ENCODE results near the gene COX4I1. TPM values are rescaled to one million over a fixed set of nuclear protein-coding genes. Genes with fewer than 3 reads are reported as not detected.

COX4I1 gene
- total RNA-seq, 2 experiments from 2014 or later: 461 to 486 TPM

GRCh38 chr16:85777583-85778310, 21.7 kb upstream of the COX4I1 start:
- peaks cover 10% of the 10 kb centered on the region for H3K36me3 Mint-ChIP-seq (ENCODE audit: low read depth)
- no peaks in the 10 kb centered on the region for H3K9me3 Mint-ChIP-seq
- no peak overlapping the region for H3K4me3 Mint-ChIP-seq
- H3K4me1 Mint-ChIP-seq: no peaks in the 10 kb centered on the region
- POLR2A ChIA-PET: no interaction called here
- DNase-seq: no peak
- CTCF ChIA-PET: no interaction called here
- no peak overlapping the region for H3K27ac Mint-ChIP-seq
- no peaks in the 10 kb centered on the region for H3K27me3 Mint-ChIP-seq

- H3K4me3 Mint-ChIP-seq: no peak overlapping the region
- peaks cover 15% of the 10 kb centered on the region for H3K36me3 Mint-ChIP-seq (ENCODE audit: low read depth)
- ChIA-PET CTCF (interaction anchor here (1.2 kb wide), 1 partner anchor 60 kb away, joined by 3 read pairs; no protein-coding TSS in a partner anchor), POLR2A (no interaction called here)
- no peak overlapping the region for H3K27ac Mint-ChIP-seq
- no peak for DNase-seq
- H3K4me1 Mint-ChIP-seq: no peaks in the 10 kb centered on the region
- no peaks in the 10 kb centered on the region for H3K27me3 Mint-ChIP-seq
- no peaks in the 10 kb centered on the region for H3K9me3 Mint-ChIP-seq
These were observed 20.6 kb upstream of the COX4I1 start for GRCh38 chr16:85778873-85779272.

GRCh38 chr16:85780281-85780680, 19.2 kb upstream of the COX4I1 start:
- H3K27ac Mint-ChIP-seq: no peak overlapping the region
- CTCF ChIA-PET: interaction anchor here (0.6 kb wide), 1 partner anchor 1262 kb away, joined by 5 read pairs; no protein-coding TSS in a partner anchor
- H3K27me3 Mint-ChIP-seq: no peaks in the 10 kb centered on the region
- no peak overlapping the region for H3K4me3 Mint-ChIP-seq
- POLR2A ChIA-PET: no interaction called here
- H3K4me1 Mint-ChIP-seq: no peaks in the 10 kb centered on the region
- no peaks in the 10 kb centered on the region for H3K9me3 Mint-ChIP-seq
- DNase-seq: no peak
- H3K36me3 Mint-ChIP-seq (ENCODE audit: low read depth): peaks cover 15% of the 10 kb centered on the region

- H3K4me3 Mint-ChIP-seq: no peak overlapping the region
- POLR2A ChIA-PET: no interaction called here
- DNase-seq: no peak
- CTCF ChIA-PET: no interaction called here
- peaks cover 15% of the 10 kb centered on the region for H3K36me3 Mint-ChIP-seq (ENCODE audit: low read depth)
- no peaks in the 10 kb centered on the region for H3K4me1 Mint-ChIP-seq
- H3K27ac Mint-ChIP-seq: no peak overlapping the region
- no peaks in the 10 kb centered on the region for H3K9me3 Mint-ChIP-seq
- no peaks in the 10 kb centered on the region for H3K27me3 Mint-ChIP-seq
These were observed 18.3 kb upstream of the COX4I1 start for GRCh38 chr16:85781156-85781555.

GRCh38 chr16:85781695-85782370, 17.7 kb upstream of the COX4I1 start:
- Mint-ChIP-seq H3K27me3 (no peaks in the 10 kb centered on the region), H3K36me3 (ENCODE audit: low read depth) (peaks cover 17% of the 10 kb centered on the region), H3K4me1 (no peaks in the 10 kb centered on the region), H3K9me3 (no peaks in the 10 kb centered on the region), H3K27ac (no peak overlapping the region), H3K4me3 (no peak overlapping the region)
- POLR2A ChIA-PET: no interaction called here
- no peak for DNase-seq
- CTCF ChIA-PET: no interaction called here

GRCh38 chr16:85782451-85782850, 17.0 kb upstream of the COX4I1 start:
- ChIA-PET CTCF (no interaction called here), POLR2A (no interaction called here)
- no peaks in the 10 kb centered on the region for H3K4me1 Mint-ChIP-seq
- H3K36me3 Mint-ChIP-seq (ENCODE audit: low read depth): peaks cover 21% of the 10 kb centered on the region
- H3K27me3 Mint-ChIP-seq: no peaks in the 10 kb centered on the region
- no peak for DNase-seq
- H3K4me3 Mint-ChIP-seq: no peak overlapping the region
- no peaks in the 10 kb centered on the region for H3K9me3 Mint-ChIP-seq
- peak overlapping the region; percentile 50 for H3K27ac Mint-ChIP-seq

GRCh38 chr16:85783441-85783840, 16.1 kb upstream of the COX4I1 start:
- no peak for DNase-seq
- CTCF ChIA-PET: interaction anchor here (0.6 kb wide), 1 partner anchor 34 kb away, joined by 3 read pairs; no protein-coding TSS in a partner anchor
- Mint-ChIP-seq H3K4me3 (no peak overlapping the region), H3K27ac (peak overlapping the region; percentile 54), H3K36me3 (ENCODE audit: low read depth) (peaks cover 22% of the 10 kb centered on the region), H3K27me3 (no peaks in the 10 kb centered on the region), H3K4me1 (no peaks in the 10 kb centered on the region), H3K9me3 (no peaks in the 10 kb centered on the region)
- POLR2A ChIA-PET: no interaction called here

- H3K27me3 Mint-ChIP-seq: no peaks in the 10 kb centered on the region
- no peak overlapping the region for H3K27ac Mint-ChIP-seq
- H3K4me3 Mint-ChIP-seq: no peak overlapping the region
- peaks cover 29% of the 10 kb centered on the region for H3K36me3 Mint-ChIP-seq (ENCODE audit: low read depth)
- H3K4me1 Mint-ChIP-seq: peaks cover 7% of the 10 kb centered on the region
- ChIA-PET CTCF (no interaction called here), POLR2A (no interaction called here)
- H3K9me3 Mint-ChIP-seq: no peaks in the 10 kb centered on the region
- no peak for DNase-seq
These were observed 14.7 kb upstream of the COX4I1 start for GRCh38 chr16:85784813-85785212.

- Mint-ChIP-seq H3K9me3 (no peaks in the 10 kb centered on the region), H3K4me3 (no peak overlapping the region), H3K4me1 (peaks cover 18% of the 10 kb centered on the region), H3K36me3 (ENCODE audit: low read depth) (peaks cover 31% of the 10 kb centered on the region), H3K27me3 (no peaks in the 10 kb centered on the region), H3K27ac (no peak overlapping the region)
- ChIA-PET CTCF (no interaction called here), POLR2A (no interaction called here)
- DNase-seq: no peak
These were observed 13.6 kb upstream of the COX4I1 start for GRCh38 chr16:85785927-85786326.

GRCh38 chr16:85788819-85789218, 10.7 kb upstream of the COX4I1 start:
- no peak for DNase-seq
- CTCF ChIA-PET: interaction anchor here (0.6 to 0.9 kb wide), 2 partner anchors 362 to 467 kb away, joined by 3 to 4 read pairs; no protein-coding TSS in a partner anchor
- Mint-ChIP-seq H3K36me3 (ENCODE audit: low read depth) (peaks cover 45% of the 10 kb centered on the region), H3K9me3 (no peaks in the 10 kb centered on the region), H3K27ac (peak overlapping the region; percentile 65), H3K27me3 (no peaks in the 10 kb centered on the region), H3K4me1 (peaks cover 29% of the 10 kb centered on the region), H3K4me3 (no peak overlapping the region)
- POLR2A ChIA-PET: no interaction called here

- Mint-ChIP-seq H3K27me3 (no peaks in the 10 kb centered on the region), H3K4me3 (no peak overlapping the region), H3K9me3 (no peaks in the 10 kb centered on the region), H3K27ac (peak overlapping the region; percentile 52), H3K4me1 (peaks cover 29% of the 10 kb centered on the region), H3K36me3 (ENCODE audit: low read depth) (peaks cover 45% of the 10 kb centered on the region)
- DNase-seq: no peak
- CTCF ChIA-PET: interaction anchor here (0.6 kb wide), 1 partner anchor 24 kb away, joined by 3 read pairs; no protein-coding TSS in a partner anchor
- POLR2A ChIA-PET: no interaction called here
These were observed 9.7 kb upstream of the COX4I1 start for GRCh38 chr16:85789773-85790172.

- no peak overlapping the region for H3K27ac Mint-ChIP-seq
- DNase-seq: no peak
- no peak overlapping the region for H3K4me3 Mint-ChIP-seq
- peaks cover 56% of the 10 kb centered on the region for H3K4me1 Mint-ChIP-seq
- POLR2A ChIA-PET: no interaction called here
- peaks cover 45% of the 10 kb centered on the region for H3K36me3 Mint-ChIP-seq (ENCODE audit: low read depth)
- no peaks in the 10 kb centered on the region for H3K27me3 Mint-ChIP-seq
- no peaks in the 10 kb centered on the region for H3K9me3 Mint-ChIP-seq
- CTCF ChIA-PET: no interaction called here
These were observed 5.7 kb upstream of the COX4I1 start for GRCh38 chr16:85793662-85794298.

GRCh38 chr16:85794696-85795095, 4.8 kb upstream of the COX4I1 start:
- H3K4me3 Mint-ChIP-seq: no peak overlapping the region
- no peaks in the 10 kb centered on the region for H3K27me3 Mint-ChIP-seq
- H3K4me1 Mint-ChIP-seq: peaks cover 51% of the 10 kb centered on the region
- ChIA-PET CTCF (no interaction called here), POLR2A (no interaction called here)
- no peak overlapping the region for H3K27ac Mint-ChIP-seq
- no peak for DNase-seq
- H3K36me3 Mint-ChIP-seq (ENCODE audit: low read depth): peaks cover 40% of the 10 kb centered on the region
- no peaks in the 10 kb centered on the region for H3K9me3 Mint-ChIP-seq
